K562 (cell line): ENCODE results near the gene FKBP2. TPM values are rescaled to one million over a fixed set of nuclear protein-coding genes. Genes with fewer than 3 reads are reported as not detected.

ENCODE experiments used
- ATAC-seq: fragments of 200-7000 bp; cut with Tn5 transposase; 3 replicates; pipeline ENCODE4 v1.9.1; 2020; ENCODE audit warnings: moderate library complexity
- BruUV-seq: library from RNA; stranded (reverse); fragments of 400-500 nt; replicated peaks from 2 replicates; lab custom pipeline; 2021; lab: Mats Ljungman, UMichigan
- CTCF ChIA-PET: fragments of 300-600 bp; formaldehyde crosslinking; extraction: SDS; loops from one replicate; lab custom pipeline; 2021; ENCODE audit warnings: low intra/inter-chr PET ratio; lab: Yijun Ruan, JAX
- POLR2A ChIA-PET: fragments of 300-600, 350-650 bp; sonication (Branson Sonifier 250); formaldehyde crosslinking; extraction: SDS; loops from one replicate; lab custom pipeline; 2021; ENCODE audit warnings: antibody characterized with exemption, inconsistent platforms; lab: Yijun Ruan, JAX
- DNase-seq, 4 experiments: peaks; one replicate each; pipeline versions ENCODE4 v3.0.0 to v3.0.0-alpha.2; 2011 to 2018; ENCODE audit warnings: low spot score in 3 of 4, mixed read lengths in 3 of 4; ENCODE audit errors: extremely low read depth in 1 of 4
- FAIRE-seq: peaks from 2 replicates; lab custom pipeline; 2011; peaks lifted over from hg19 to GRCh38; lab: Jason Lieb, UNC
- H2AFZ ChIP-seq: 2 replicates; pipeline ENCODE4 v1.6.0; 2011; ENCODE audit warnings: low read depth, low read length, control low read depth, inconsistent platforms
- H3K27ac ChIP-seq: fragments of 200-600 bp; 3 replicates; pipeline ENCODE4 v1.8.0; 2011; ENCODE audit warnings: low read depth, mild to moderate bottlenecking, control low read depth, inconsistent platforms, low read length, moderate library complexity, mixed read lengths; ENCODE audit errors: extremely low read depth
- H3K27me3 ChIP-seq, 2 experiments: fragments of 300-600 bp in 1 of 2; 2 replicates in 1 of 2; 3 replicates in 1 of 2; pipeline versions ENCODE4 v1.6.0 to v1.8.0; 2011; ENCODE audit warnings: inconsistent platforms in 2 of 2, low read length in 2 of 2, mild to moderate bottlenecking in 1 of 2, mixed read lengths in 1 of 2, moderate library complexity in 1 of 2; ENCODE audit not compliant: control insufficient read depth in 2 of 2, insufficient read depth in 2 of 2
- H3K36me3 ChIP-seq: fragments of 300-600 bp; 3 replicates; pipeline ENCODE4 v1.8.0; 2011; ENCODE audit warnings: mild to moderate bottlenecking, low read length, inconsistent platforms; ENCODE audit not compliant: control insufficient read depth, insufficient read depth
- H3K4me1 ChIP-seq, 2 experiments: fragments of 200-600 bp in 1 of 2; replicated peaks in 1 of 2; 2 replicates in 1 of 2; 3 replicates in 1 of 2; pipeline versions ENCODE4 v1.5.1 to v1.8.0; 2011; ENCODE audit warnings: inconsistent platforms in 2 of 2, low read length in 2 of 2, mild to moderate bottlenecking in 1 of 2, mixed read lengths in 1 of 2, moderate library complexity in 1 of 2; ENCODE audit not compliant: control insufficient read depth in 2 of 2, insufficient read depth in 2 of 2
- H3K4me2 ChIP-seq: 2 replicates; pipeline ENCODE4 v1.6.1; 2011; ENCODE audit warnings: low read length, control low read depth, inconsistent platforms, mixed read lengths; ENCODE audit not compliant: insufficient read depth
- H3K4me3 ChIP-seq: fragments of 200-600 bp; sonication (generic), shearing (Covaris generic); 2 replicates; pipeline ENCODE4 v1.5.1; 2016; ENCODE audit warnings: control low read depth, inconsistent platforms
- H3K79me2 ChIP-seq: fragments of 200-600 bp; 3 replicates; pipeline ENCODE4 v1.8.0; 2011; ENCODE audit warnings: low read length, inconsistent platforms; ENCODE audit not compliant: control insufficient read depth, insufficient read depth
- H3K9ac ChIP-seq, 2 experiments: 2 replicates each; pipeline versions ENCODE4 v1.6.0 to v1.6.1; 2011; ENCODE audit warnings: low read depth in 2 of 2, low read length in 2 of 2, control low read depth in 1 of 2, inconsistent platforms in 1 of 2, mild to moderate bottlenecking in 1 of 2, mixed read lengths in 1 of 2; ENCODE audit not compliant: insufficient read depth in 1 of 2
- H3K9me1 ChIP-seq: one replicate; pipeline ENCODE4 v1.6.0; 2011; ENCODE audit warnings: inconsistent platforms, mild to moderate bottlenecking, low read length, moderate library complexity; ENCODE audit not compliant: control insufficient read depth, insufficient read depth
- H3K9me3 ChIP-seq: replicated peaks from 2 replicates; pipeline ENCODE4 v1.5.1; 2011; ENCODE audit warnings: low read depth, low read length, inconsistent platforms; ENCODE audit not compliant: control insufficient read depth, insufficient read depth
- H4K20me1 ChIP-seq: replicated peaks from 2 replicates; pipeline ENCODE4 v1.6.1; 2011; ENCODE audit warnings: low read length, inconsistent platforms, mixed read lengths; ENCODE audit not compliant: control insufficient read depth, insufficient read depth
- HINFP ChIP-seq: fragments of 450-650 bp; conservative IDR thresholded peaks from 2 replicates; pipeline ENCODE4 v1.6.1; 2016; ENCODE audit warnings: missing genetic modification characterization, low read depth, mild to moderate bottlenecking, control low read depth, missing compliant biosample characterization
- YY1 ChIP-seq, 3 experiments: IDR thresholded peaks; 2 replicates each; pipeline ENCODE4 v1.6.1; 2011; ENCODE audit warnings: low read length in 2 of 3, mild to moderate bottlenecking in 2 of 3, moderate library complexity in 2 of 3, borderline replicate concordance in 1 of 3, control low read depth in 1 of 3, low read depth in 1 of 3; ENCODE audit not compliant: insufficient read depth in 3 of 3, insufficient replicate concordance in 2 of 3, control insufficient read depth in 1 of 3, insufficient read length in 1 of 3; ENCODE audit errors: extremely low read depth in 1 of 3
- ZNF609 ChIP-seq: sonication (generic); formaldehyde crosslinking; IDR thresholded peaks from 2 replicates; pipeline ENCODE4 v1.8.1; 2023; ENCODE audit warnings: missing genetic modification reagents, mild to moderate bottlenecking, borderline replicate concordance
- WGBS: fragments of 100-300 bp; shearing (Covaris generic); methylation state at CpG from one replicate; pipeline ENCODE4 v1.1.6; 2016; ENCODE audit warnings: low coverage, mixed read lengths; ENCODE audit not compliant: insufficient coverage; ENCODE audit errors: missing lambda C conversion rate; 5-methylcytosine and 5-hydroxymethylcytosine counted together
- in situ Hi-C: fragments of 300-500 bp; cut with MboI; formaldehyde crosslinking; loops from 4 replicates; pipeline ENCODE4 v1.15.0; 2018; ENCODE audit warnings: inconsistent platforms, mixed read lengths
- intact Hi-C: fragments of 100-400 bp; cut with micrococcal nuclease; formaldehyde crosslinking; loops from 2 replicates; pipeline ENCODE4 v1.14.2; 2022
- polyA plus RNA-seq, 8 experiments: library from polyadenylated mRNA; depleted of rRNA in 4 of 8; stranded (reverse) in 5 of 8; unstranded in 3 of 8; fragments of >200 nt; fragmentation: Nextera tagmentation in 2 of 8; fragmentation: Illumina TruSeq in 1 of 8; extraction: Ambion mirVana in 2 of 8; extraction: Trizol in 1 of 8; gene quantifications; 2 replicates each; pipeline versions ENCODE4 v1.2.1 to v1.2.3, GENCODE V29; 2011 to 2014; ENCODE audit warnings: inconsistent platforms in 1 of 8, missing spikeins in 1 of 8
- total RNA-seq, 7 experiments: library from RNA; depleted of rRNA in 6 of 7; stranded (reverse); fragments of >200 nt in 6 of 7; fragmentation: Illumina TruSeq in 2 of 7; extraction: Trizol in 2 of 7; gene quantifications; 2 replicates each; pipeline versions ENCODE4 v1.2.1 to v1.2.3, GENCODE V29; 2011 to 2021; ENCODE audit warnings: low replicate concordance in 1 of 7

The FKBP2 gene
- total and polyA plus RNA-seq, 9 of the 15 experiments (the other 6 are each of a cell fraction or from before 2014, with no cell fraction given), result 3.5 to 151 (median 58.1) TPM

GRCh38 chr11:64256300-64256699 lies 15.4 kb downstream of the FKBP2 start (continued):
- TF ChIP-seq ZNF609 (CRISPR knock-in tag), result no peak

- peaks cover 0 to 53% of the 10 kb centered on the region in 2 experiments; a peak in 3 of 5 replicates for H3K4me1 ChIP-seq
- H3K27me3 ChIP-seq, result no peaks in the 10 kb centered on the region
- no peak overlapping the region for H3K4me2 ChIP-seq
- peaks cover 92% of the 10 kb centered on the region for H3K36me3 ChIP-seq
- TF ChIP-seq HINFP (tag), result no peak
- TF ChIP-seq YY1 (IDR thresholded peaks at IDR 0.05; ENCODE audit: borderline replicate concordance in 1 of 3, control insufficient read depth in 1 of 3, extremely low read depth in 1 of 3, insufficient read depth in 3 of 3, insufficient read length in 1 of 3, insufficient replicate concordance in 2 of 3, low read depth in 1 of 3, low read length in 2 of 3), result no peak
- TF ChIP-seq, all 486 proteins: peak for 0
- Histone ChIP-seq H4K20me1 (peaks cover 4% of the 10 kb centered on the region; the same call in 1 of the 2 replicates), H2AFZ (no peak overlapping the region), H3K27ac (no peak overlapping the region), H3K4me3 (no peak overlapping the region), H3K9me3 (no peaks in the 10 kb centered on the region), H3K9me1 (no peaks in the 10 kb centered on the region), H3K79me2 (peaks cover 6% of the 10 kb centered on the region), H3K9ac (no peak overlapping the region; a peak in 1 of 4 replicates)
- intact Hi-C loops (no loop called here), in situ Hi-C loops (no loop called here)
- ChIA-PET POLR2A (interaction anchor here (0.9 to 4.4 kb wide), 3 partner anchors 11 to 17 kb away, joined by 3 to 43 read pairs (median 5); partner anchors contain the start of genes FKBP2 and PPP1R14B), CTCF (no interaction called here)
- no peak for DNase-seq
- FAIRE-seq, result no peak
- 88% methylated on average over 20 of the region's 24 CpGs for WGBS
- no peak for ATAC-seq
- no TSS peak for BruUV-seq
These were observed 17.5 kb downstream of the FKBP2 start for GRCh38 chr11:64258356-64258755.
